Inflammatory macrophage (primary cell): ENCODE results near the gene THSD4.

Experiments
- DNase-seq, 2 donors: peaks; one replicate each; pipeline ENCODE4 v3.0.0-alpha.2; 2020 to 2022

Gene THSD4

GRCh38 chr15:71736286-71736947 lies 621.1 kb downstream of the THSD4 start:
- DNase-seq, result no peak

- DNase-seq, result no peak
These were observed 622.5 kb downstream of the THSD4 start for GRCh38 chr15:71737761-71738160.

- DNase-seq, result no peak
These were observed 624.1 kb downstream of the THSD4 start for GRCh38 chr15:71739355-71739754.

GRCh38 chr15:71742964-71743363 lies 627.7 kb downstream of the THSD4 start:
- DNase-seq, result no peak

- peak; percentile 47 to 51 for DNase-seq
These were observed 628.7 kb downstream of the THSD4 start for GRCh38 chr15:71743861-71744382.

GRCh38 chr15:71746719-71747118 lies 631.4 kb downstream of the THSD4 start:
- no peak for DNase-seq

GRCh38 chr15:71747128-71748083 lies 632.1 kb downstream of the THSD4 start:
- peak in 1 of 2 donors; percentile 2 for DNase-seq

GRCh38 chr15:71748293-71748718 lies 633.0 kb downstream of the THSD4 start:
- no peak for DNase-seq

GRCh38 chr15:71749500-71749899 lies 634.2 kb downstream of the THSD4 start:
- no peak for DNase-seq

- DNase-seq, result no peak
These were observed 636.9 kb downstream of the THSD4 start for GRCh38 chr15:71752128-71752527.

- DNase-seq, result peak; percentile 19 to 49
These were observed 637.5 kb downstream of the THSD4 start for GRCh38 chr15:71752604-71753289.

- no peak for DNase-seq
These were observed 638.1 kb downstream of the THSD4 start for GRCh38 chr15:71753346-71753745.

GRCh38 chr15:71754660-71755059 lies 639.4 kb downstream of the THSD4 start:
- no peak for DNase-seq

- no peak for DNase-seq
These were observed 640.1 kb downstream of the THSD4 start for GRCh38 chr15:71755092-71755970.

GRCh38 chr15:71756599-71757352 lies 641.5 kb downstream of the THSD4 start:
- DNase-seq, result no peak

GRCh38 chr15:71757741-71758530 lies 642.7 kb downstream of the THSD4 start:
- DNase-seq, result no peak

- no peak for DNase-seq
These were observed 643.4 kb downstream of the THSD4 start for GRCh38 chr15:71758711-71759110.

- DNase-seq, result no peak
These were observed 645.6 kb downstream of the THSD4 start for GRCh38 chr15:71760852-71761251.

GRCh38 chr15:71761649-71762048 lies 646.4 kb downstream of the THSD4 start:
- DNase-seq, result peak; percentile 25 to 64

- no peak for DNase-seq
These were observed 652.9 kb downstream of the THSD4 start for GRCh38 chr15:71768184-71768583.
